Ishikawa (cell line): ENCODE measurements around the gene ONECUT2.

Source experiments
- CEBPB ChIP-seq: IDR thresholded peaks from 2 replicates; pipeline ENCODE4 v1.6.1; 2012
- CREB1 ChIP-seq: IDR thresholded peaks from 2 replicates; pipeline ENCODE4 v1.6.1; 2012; ENCODE audit warnings: low read depth
- EGR1 ChIP-seq: IDR thresholded peaks from 2 replicates; pipeline ENCODE4 v1.6.1; 2012
- EP300 ChIP-seq: IDR thresholded peaks from 2 replicates; pipeline ENCODE4 v1.6.1; 2012; ENCODE audit warnings: borderline replicate concordance
- FOXM1 ChIP-seq: IDR thresholded peaks from 2 replicates; pipeline ENCODE4 v1.6.1; 2012; ENCODE audit warnings: low read depth, borderline replicate concordance
- NFIC ChIP-seq: IDR thresholded peaks from 2 replicates; pipeline ENCODE4 v1.6.1; 2012
- RAD21 ChIP-seq: IDR thresholded peaks from 2 replicates; pipeline ENCODE4 v1.6.1; 2012; ENCODE audit warnings: low read depth
- TAF1 ChIP-seq: IDR thresholded peaks from 2 replicates; pipeline ENCODE4 v1.6.1; 2012; ENCODE audit warnings: low read depth, mild to moderate bottlenecking
- TCF12 ChIP-seq: IDR thresholded peaks from 2 replicates; pipeline ENCODE4 v1.6.1; 2012; ENCODE audit warnings: low read depth
- TEAD4 ChIP-seq: IDR thresholded peaks from 2 replicates; pipeline ENCODE4 v1.6.1; 2012
- YY1 ChIP-seq: IDR thresholded peaks from 2 replicates; pipeline ENCODE4 v1.6.1; 2012; ENCODE audit warnings: low read depth
- ZBTB7A ChIP-seq: IDR thresholded peaks from 2 replicates; pipeline ENCODE4 v1.6.1; 2012; ENCODE audit warnings: low read depth
- TF ChIP-seq, protein P1 (sequence below): IDR thresholded peaks from 2 replicates; pipeline ENCODE4 v1.6.1; 2012
- TF ChIP-seq, protein P2 (sequence below): IDR thresholded peaks from 2 replicates; pipeline ENCODE4 v1.6.1; 2012; ENCODE audit warnings: low read depth, mild to moderate bottlenecking
- TF ChIP-seq, protein P3 (sequence below): IDR thresholded peaks from 2 replicates; pipeline ENCODE4 v1.6.1; 2012

ONECUT2 gene

DNA sequence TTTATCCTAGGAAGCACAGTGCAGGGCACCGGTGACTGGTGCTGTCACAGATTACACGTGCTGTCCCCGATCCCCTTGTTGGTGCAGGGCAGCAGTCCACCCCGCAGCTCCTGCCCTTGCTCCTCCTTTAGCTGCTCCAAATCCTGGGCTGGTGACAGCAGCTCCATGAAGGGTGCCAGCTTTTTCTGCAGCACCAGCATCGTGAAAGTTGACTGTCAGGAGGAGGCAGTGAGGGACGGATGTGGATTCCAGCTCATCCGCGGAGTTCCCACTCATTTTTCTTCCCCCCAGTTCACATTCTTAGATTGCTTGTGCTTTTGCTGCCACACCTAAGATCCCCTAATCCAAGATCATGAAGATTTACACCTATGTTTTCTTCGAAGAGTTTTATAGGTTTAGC is 67.5 kb downstream of the ONECUT2 start:
- no peak for TF ChIP-seq RAD21
- TF ChIP-seq EP300, result no peak
- no peak for TF ChIP-seq CREB1
- no peak for TF ChIP-seq TAF1
- TF ChIP-seq, protein P1, sequence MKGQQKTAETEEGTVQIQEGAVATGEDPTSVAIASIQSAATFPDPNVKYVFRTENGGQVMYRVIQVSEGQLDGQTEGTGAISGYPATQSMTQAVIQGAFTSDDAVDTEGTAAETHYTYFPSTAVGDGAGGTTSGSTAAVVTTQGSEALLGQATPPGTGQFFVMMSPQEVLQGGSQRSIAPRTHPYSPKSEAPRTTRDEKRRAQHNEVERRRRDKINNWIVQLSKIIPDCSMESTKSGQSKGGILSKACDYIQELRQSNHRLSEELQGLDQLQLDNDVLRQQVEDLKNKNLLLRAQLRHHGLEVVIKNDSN, result no peak
- no peak for TF ChIP-seq YY1
- TF ChIP-seq, protein P2, sequence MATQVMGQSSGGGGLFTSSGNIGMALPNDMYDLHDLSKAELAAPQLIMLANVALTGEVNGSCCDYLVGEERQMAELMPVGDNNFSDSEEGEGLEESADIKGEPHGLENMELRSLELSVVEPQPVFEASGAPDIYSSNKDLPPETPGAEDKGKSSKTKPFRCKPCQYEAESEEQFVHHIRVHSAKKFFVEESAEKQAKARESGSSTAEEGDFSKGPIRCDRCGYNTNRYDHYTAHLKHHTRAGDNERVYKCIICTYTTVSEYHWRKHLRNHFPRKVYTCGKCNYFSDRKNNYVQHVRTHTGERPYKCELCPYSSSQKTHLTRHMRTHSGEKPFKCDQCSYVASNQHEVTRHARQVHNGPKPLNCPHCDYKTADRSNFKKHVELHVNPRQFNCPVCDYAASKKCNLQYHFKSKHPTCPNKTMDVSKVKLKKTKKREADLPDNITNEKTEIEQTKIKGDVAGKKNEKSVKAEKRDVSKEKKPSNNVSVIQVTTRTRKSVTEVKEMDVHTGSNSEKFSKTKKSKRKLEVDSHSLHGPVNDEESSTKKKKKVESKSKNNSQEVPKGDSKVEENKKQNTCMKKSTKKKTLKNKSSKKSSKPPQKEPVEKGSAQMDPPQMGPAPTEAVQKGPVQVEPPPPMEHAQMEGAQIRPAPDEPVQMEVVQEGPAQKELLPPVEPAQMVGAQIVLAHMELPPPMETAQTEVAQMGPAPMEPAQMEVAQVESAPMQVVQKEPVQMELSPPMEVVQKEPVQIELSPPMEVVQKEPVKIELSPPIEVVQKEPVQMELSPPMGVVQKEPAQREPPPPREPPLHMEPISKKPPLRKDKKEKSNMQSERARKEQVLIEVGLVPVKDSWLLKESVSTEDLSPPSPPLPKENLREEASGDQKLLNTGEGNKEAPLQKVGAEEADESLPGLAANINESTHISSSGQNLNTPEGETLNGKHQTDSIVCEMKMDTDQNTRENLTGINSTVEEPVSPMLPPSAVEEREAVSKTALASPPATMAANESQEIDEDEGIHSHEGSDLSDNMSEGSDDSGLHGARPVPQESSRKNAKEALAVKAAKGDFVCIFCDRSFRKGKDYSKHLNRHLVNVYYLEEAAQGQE, result no peak
- TF ChIP-seq NFIC, result no peak
- TF ChIP-seq CEBPB, result no peak
- TF ChIP-seq ZBTB7A, result no peak
- no peak for TF ChIP-seq FOXM1
- TF ChIP-seq EGR1, result no peak
- no peak for TF ChIP-seq TCF12
- TF ChIP-seq TEAD4, result no peak
- TF ChIP-seq, protein P3, sequence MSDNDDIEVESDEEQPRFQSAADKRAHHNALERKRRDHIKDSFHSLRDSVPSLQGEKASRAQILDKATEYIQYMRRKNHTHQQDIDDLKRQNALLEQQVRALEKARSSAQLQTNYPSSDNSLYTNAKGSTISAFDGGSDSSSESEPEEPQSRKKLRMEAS, result no peak

DNA sequence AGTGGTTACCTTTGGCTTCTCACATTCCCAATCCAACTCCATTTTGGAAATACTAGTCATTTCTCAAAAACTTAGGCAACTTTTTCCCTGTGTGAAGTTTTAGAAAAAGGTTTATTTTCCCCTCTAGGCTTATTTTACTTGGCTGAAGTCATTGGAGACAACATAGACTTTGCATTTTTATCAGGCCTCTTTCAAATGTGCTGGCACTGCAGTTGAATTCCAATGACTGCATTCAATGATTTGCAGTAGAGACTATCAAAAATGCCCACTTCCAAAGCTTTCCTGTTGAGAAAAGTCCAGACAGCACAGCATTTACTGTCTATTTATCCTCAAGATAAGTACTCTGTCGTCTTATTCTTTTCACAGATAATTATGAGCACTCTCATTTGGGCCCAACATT is 70.1 kb downstream of the ONECUT2 start:
- no peak for TF ChIP-seq TAF1
- TF ChIP-seq, protein P2, result no peak
- TF ChIP-seq YY1, result no peak
- no peak for TF ChIP-seq EGR1
- TF ChIP-seq, protein P3, result no peak
- no peak for TF ChIP-seq CEBPB
- no peak for TF ChIP-seq ZBTB7A
- TF ChIP-seq, protein P1, result no peak
- TF ChIP-seq TCF12, result no peak
- no peak for TF ChIP-seq CREB1
- TF ChIP-seq RAD21, result no peak
- no peak for TF ChIP-seq FOXM1
- no peak for TF ChIP-seq EP300
- TF ChIP-seq TEAD4, result no peak
- TF ChIP-seq NFIC, result no peak

DNA sequence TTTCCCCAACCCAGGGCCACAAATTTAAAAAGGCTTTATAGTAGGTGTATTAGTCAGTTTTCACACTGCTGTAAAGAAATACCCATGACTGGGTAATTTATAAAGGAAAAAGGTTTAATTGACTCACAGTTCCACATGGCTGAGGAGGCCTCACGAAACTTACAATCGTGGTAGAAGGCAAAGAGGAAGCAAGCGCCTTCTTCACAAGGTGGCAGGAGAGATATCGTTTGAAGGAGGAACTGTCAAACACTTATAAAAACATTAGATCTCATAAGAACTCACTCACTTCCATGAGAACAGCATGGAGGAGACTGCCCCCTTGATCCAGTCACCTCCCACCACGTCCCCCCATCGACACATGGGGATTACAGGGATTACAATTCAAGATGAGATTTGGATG is 80.9 kb downstream of the ONECUT2 start:
- TF ChIP-seq EP300, result no peak
- no peak for TF ChIP-seq CREB1
- TF ChIP-seq TEAD4, result no peak
- TF ChIP-seq, protein P2, result no peak
- TF ChIP-seq RAD21, result no peak
- no peak for TF ChIP-seq TCF12
- TF ChIP-seq, protein P1, result no peak
- TF ChIP-seq, protein P3, result no peak
- TF ChIP-seq NFIC, result no peak
- no peak for TF ChIP-seq CEBPB
- no peak for TF ChIP-seq FOXM1
- no peak for TF ChIP-seq TAF1
- no peak for TF ChIP-seq ZBTB7A
- no peak for TF ChIP-seq YY1
- no peak for TF ChIP-seq EGR1

DNA sequence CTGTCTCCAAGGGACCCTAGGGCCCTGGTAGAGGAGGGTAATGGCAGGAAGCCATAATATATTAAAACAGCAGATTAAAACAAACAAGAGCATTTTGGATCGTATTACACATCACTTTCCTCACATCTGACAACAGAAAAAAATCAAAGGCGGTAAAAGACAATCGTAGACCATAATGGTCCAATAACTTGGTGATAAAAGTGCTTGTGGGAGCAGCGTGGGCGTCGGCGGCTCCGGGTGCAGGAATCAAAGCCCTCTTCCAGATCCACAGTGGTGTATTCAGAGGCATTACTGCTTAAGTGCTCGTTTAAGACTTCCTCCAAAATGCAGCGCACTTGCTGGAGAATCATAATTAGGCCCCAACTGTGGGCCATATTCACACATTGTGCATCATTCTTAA is 83.4 kb downstream of the ONECUT2 start:
- TF ChIP-seq, protein P1, result no peak
- TF ChIP-seq, protein P3, result no peak
- TF ChIP-seq ZBTB7A, result no peak
- TF ChIP-seq CREB1, result no peak
- no peak for TF ChIP-seq EGR1
- TF ChIP-seq CEBPB, result no peak
- no peak for TF ChIP-seq RAD21
- no peak for TF ChIP-seq TAF1
- TF ChIP-seq EP300, result no peak
- TF ChIP-seq NFIC, result no peak
- TF ChIP-seq, protein P2, result no peak
- TF ChIP-seq TEAD4, result no peak
- no peak for TF ChIP-seq FOXM1
- TF ChIP-seq YY1, result no peak
